Measurements from ENCODE around the gene HSPA4L. TPM values are rescaled to one million over a fixed set of nuclear protein-coding genes. Genes with fewer than 3 reads are reported as not detected.

HSPA4L gene
- total and polyA plus RNA-seq, 2 of the 4 experiments (the other 2 are of a cell fraction), result 0.84 to 2.3 TPM

- ChIA-PET POLR2A (ENCODE audit: unreplicated experiment) (no interaction called here), CTCF (interaction anchor here (1.5 kb wide), 1 partner anchor 11 kb away, joined by 4 read pairs; no protein-coding TSS in a partner anchor)
- Histone ChIP-seq H2AK9ac (replicated peaks; ENCODE audit: low read depth, low read length, poor library complexity) (no peak overlapping the region), H4K8ac (ENCODE audit: low read depth in 2 of 2, low read length in 2 of 2) (no peak overlapping the region), H2AK5ac (ENCODE audit: low read depth, low read length) (no peak overlapping the region), H2BK20ac (ENCODE audit: low read depth, low read length) (no peak overlapping the region), H2BK120ac (ENCODE audit: low read depth, low read length) (no peak overlapping the region), H3K79me1 (ENCODE audit: low read depth in 1 of 2, low read length in 2 of 2) (no peaks in the 10 kb centered on the region; a peak in 1 of 4 replicates), H3K4me1 (ENCODE audit: control insufficient read depth, insufficient read depth, low read length) (no peaks in the 10 kb centered on the region), H2AFZ (replicated peaks; ENCODE audit: low read length, poor library complexity) (no peak overlapping the region), H3K18ac (ENCODE audit: low read depth, low read length) (no peak overlapping the region), H3K27ac (ENCODE audit: insufficient read depth, low read length) (no peak overlapping the region), H2BK5ac (ENCODE audit: low read depth, low read length, poor library complexity, severe bottlenecking) (no peak overlapping the region), H3K9me1 (ENCODE audit: insufficient read depth, low read length) (no peaks in the 10 kb centered on the region), H3K23ac (ENCODE audit: low read depth, low read length) (no peak overlapping the region), H3K36me3 (ENCODE audit: control insufficient read depth, insufficient read depth, low read length) (no peaks in the 10 kb centered on the region), H3K9ac (ENCODE audit: low read depth, low read length) (no peak overlapping the region), H3K27me3 (ENCODE audit: control insufficient read depth, insufficient read depth, low read length) (no peaks in the 10 kb centered on the region), H4K91ac (ENCODE audit: insufficient read depth, low read depth, low read length) (no peak overlapping the region), H3K4ac (ENCODE audit: low read depth, low read length) (no peak overlapping the region), H4K5ac (ENCODE audit: low read depth, low read length) (no peak overlapping the region), H3K4me3 (ENCODE audit: insufficient read depth, low read depth, low read length) (no peak overlapping the region), H3K14ac (replicated peaks; ENCODE audit: low read depth, low read length) (no peak overlapping the region), H3K56ac (ENCODE audit: extremely low read depth, insufficient read depth, low read length) (no peak overlapping the region), H3K4me2 (ENCODE audit: low read depth, low read length) (no peak overlapping the region), H3K9me3 (ENCODE audit: control insufficient read depth, insufficient read depth, low read length) (no peaks in the 10 kb centered on the region), H2BK15ac (ENCODE audit: low read depth, low read length) (no peak overlapping the region), H4K20me1 (ENCODE audit: insufficient read depth, low read length) (no peaks in the 10 kb centered on the region)
- in situ Hi-C loops (cut with MboI; ENCODE audit: low sequenced_read_pairs), result no loop called here
- BruUV-seq (replicated peaks), result no TSS peak
- 71% methylated on average over 1 of the region's 2 CpGs; no CpG with 5 or more reads in 1 of the 2 experiments for WGBS, 2 experiments (ENCODE audit: extremely low coverage in 2 of 2, insufficient read length in 1 of 2)
- TF ChIP-seq CEBPB (IDR thresholded peaks at IDR 0.05; ENCODE audit: low read depth, low read length), result no peak
- no peak for TF ChIP-seq POLR2A (IDR thresholded peaks at IDR 0.05; ENCODE audit: low read depth, low read length)
- TF ChIP-seq RFX5 (IDR thresholded peaks at IDR 0.05; ENCODE audit: low read depth, low read length), result no peak
- TF ChIP-seq NFE2L2 (IDR thresholded peaks at IDR 0.05; ENCODE audit: low read depth, low read length), result no peak
- no peak for TF ChIP-seq ELK1 (IDR thresholded peaks at IDR 0.05; ENCODE audit: borderline replicate concordance, low read depth, low read length)
- TF ChIP-seq RAD21 (IDR thresholded peaks at IDR 0.05; ENCODE audit: low read length), result no peak
- TF ChIP-seq CHD1 (IDR thresholded peaks at IDR 0.05; ENCODE audit: low read depth, low read length), result no peak
- TF ChIP-seq CTCF (conservative IDR thresholded peaks at IDR 0.05; ENCODE audit: low read depth, low read length), result 0 out of 2 replicates have a peak, but pooled peaks have one; percentile 7
- no peak for TF ChIP-seq SMC3 (IDR thresholded peaks at IDR 0.05; ENCODE audit: low read depth, low read length)
- no peak for DNase-seq
- intact Hi-C loops (cut with micrococcal nuclease), result loop anchor here (10.0 kb wide), 1 partner anchor 176 kb away; the partner anchor contains the start of genes ABHD18 and MFSD8
- no peak for ATAC-seq (ENCODE audit: low read depth)
- dilution Hi-C loops (cut with HindIII; ENCODE audit: low sequenced_read_pairs, unreplicated experiment), result no loop called here
Measured at GRCh38 chr4:127788517-127788916, 6.4 kb downstream of the HSPA4L start.
